ENCODE results near the gene BBOF1.

- no peak for TF ChIP-seq CTCF (IDR thresholded peaks at IDR 0.05; ENCODE audit: insufficient read depth, low read length, poor library complexity, severe bottlenecking)
- no peak for TF ChIP-seq EZH2phosphoT487 (conservative IDR thresholded peaks at IDR 0.05; ENCODE audit: low read length)
These were observed 64.7 kb downstream of the BBOF1 start for GRCh38 chr14:74083784-74084276.
